ENCODE data around the gene TUBA8.

TUBA8 gene

DNA sequence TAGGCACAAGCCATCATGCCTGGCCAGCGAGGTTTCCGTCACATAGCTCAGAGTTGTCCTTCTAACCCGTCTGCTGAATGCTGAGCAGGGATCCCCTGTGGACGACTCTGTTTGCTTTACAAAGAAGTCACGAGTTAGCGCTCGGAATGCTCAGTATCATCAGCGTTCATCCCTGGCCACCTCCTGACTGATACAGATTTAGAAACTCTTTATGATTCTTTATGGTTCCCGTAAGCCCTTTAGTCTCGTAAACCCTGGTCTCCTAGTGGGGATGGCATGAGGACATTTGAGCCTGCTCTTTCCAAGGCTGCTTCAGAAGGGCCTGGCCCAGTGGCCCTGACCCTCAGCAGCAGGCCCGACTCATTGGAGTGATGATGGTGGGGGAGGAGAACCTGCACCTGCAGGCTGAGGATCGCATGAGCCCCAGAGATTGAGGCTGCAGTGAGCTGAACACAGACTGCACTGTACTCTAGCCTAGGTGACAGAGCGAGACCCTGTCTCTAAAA lies 23.2 kb upstream of the TUBA8 start:
- H3K4me2 ChIP-seq (ENCODE audit: low read depth, low read length, poor library complexity, severe bottlenecking), result no peak overlapping the region
- H3K27me3 ChIP-seq (ENCODE audit: low read length), result no peaks in the 10 kb centered on the region
- no peak overlapping the region for H3K9ac ChIP-seq (ENCODE audit: low read length)
- no peaks in the 10 kb centered on the region for H3K36me3 ChIP-seq (ENCODE audit: low read length)
- no peak overlapping the region for H3K4me3 ChIP-seq (ENCODE audit: insufficient read depth, low read length, poor library complexity, severe bottlenecking)
- no peaks in the 10 kb centered on the region for H3K9me3 ChIP-seq (ENCODE audit: insufficient read depth, low read length)
- no peaks in the 10 kb centered on the region for H3K79me2 ChIP-seq (ENCODE audit: insufficient read depth, low read length)
- no peaks in the 10 kb centered on the region for H4K20me1 ChIP-seq (ENCODE audit: low read depth, low read length)
- TF ChIP-seq, protein P1, sequence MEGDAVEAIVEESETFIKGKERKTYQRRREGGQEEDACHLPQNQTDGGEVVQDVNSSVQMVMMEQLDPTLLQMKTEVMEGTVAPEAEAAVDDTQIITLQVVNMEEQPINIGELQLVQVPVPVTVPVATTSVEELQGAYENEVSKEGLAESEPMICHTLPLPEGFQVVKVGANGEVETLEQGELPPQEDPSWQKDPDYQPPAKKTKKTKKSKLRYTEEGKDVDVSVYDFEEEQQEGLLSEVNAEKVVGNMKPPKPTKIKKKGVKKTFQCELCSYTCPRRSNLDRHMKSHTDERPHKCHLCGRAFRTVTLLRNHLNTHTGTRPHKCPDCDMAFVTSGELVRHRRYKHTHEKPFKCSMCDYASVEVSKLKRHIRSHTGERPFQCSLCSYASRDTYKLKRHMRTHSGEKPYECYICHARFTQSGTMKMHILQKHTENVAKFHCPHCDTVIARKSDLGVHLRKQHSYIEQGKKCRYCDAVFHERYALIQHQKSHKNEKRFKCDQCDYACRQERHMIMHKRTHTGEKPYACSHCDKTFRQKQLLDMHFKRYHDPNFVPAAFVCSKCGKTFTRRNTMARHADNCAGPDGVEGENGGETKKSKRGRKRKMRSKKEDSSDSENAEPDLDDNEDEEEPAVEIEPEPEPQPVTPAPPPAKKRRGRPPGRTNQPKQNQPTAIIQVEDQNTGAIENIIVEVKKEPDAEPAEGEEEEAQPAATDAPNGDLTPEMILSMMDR (IDR thresholded peaks at IDR 0.05; ENCODE audit: insufficient read depth, low read length, poor library complexity, severe bottlenecking), result no peak
- no peak for TF ChIP-seq EZH2phosphoT487 (conservative IDR thresholded peaks at IDR 0.05; ENCODE audit: low read length)
- H2AFZ ChIP-seq (ENCODE audit: low read depth, low read length, severe bottlenecking), result no peak overlapping the region
- H3F3A ChIP-seq (ENCODE audit: insufficient read depth), result no peaks in the 10 kb centered on the region
- H3K9me2 ChIP-seq (replicated peaks; ENCODE audit: insufficient read depth, low read length), result no peaks in the 10 kb centered on the region
- no peak overlapping the region for H3K27ac ChIP-seq (ENCODE audit: low read depth, low read length)

DNA sequence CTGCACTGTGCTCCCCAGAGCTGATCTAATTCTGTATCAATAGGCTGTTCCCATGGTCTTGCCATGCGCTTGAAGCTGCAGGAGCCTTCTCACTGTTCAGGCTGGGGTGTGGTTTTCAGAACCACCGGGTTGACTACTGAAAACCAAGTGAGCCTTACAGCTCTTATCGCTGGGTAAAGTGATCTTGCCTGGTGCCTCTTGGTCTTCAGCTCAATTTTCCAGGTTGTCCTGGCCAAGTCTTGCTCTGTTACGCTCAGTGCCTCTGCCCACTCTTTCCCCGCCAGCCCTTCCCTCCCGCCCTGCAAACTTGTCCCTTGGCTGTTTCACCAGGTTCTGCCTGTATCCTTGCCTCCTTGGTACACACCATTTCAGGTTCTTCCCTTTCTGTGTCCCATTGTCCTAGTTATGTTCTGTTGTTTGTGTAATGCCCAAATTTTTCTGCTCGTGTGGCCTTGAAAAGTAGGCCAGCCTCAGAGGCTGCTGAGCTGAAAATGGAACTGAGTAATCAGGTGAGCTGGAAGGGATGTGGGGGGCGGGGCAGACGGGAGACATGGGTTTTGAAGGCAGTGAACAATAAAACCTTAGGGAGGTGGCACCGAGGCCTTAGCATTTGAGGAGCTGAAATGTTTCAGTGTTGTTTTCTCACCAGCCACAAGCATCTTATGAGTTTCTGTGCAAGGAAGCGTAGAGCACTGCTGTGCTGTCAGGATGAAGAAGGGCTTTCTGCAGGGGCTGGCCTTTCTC lies 21.6 kb upstream of the TUBA8 start:
- no peak overlapping the region for H3K4me2 ChIP-seq (ENCODE audit: low read depth, low read length, poor library complexity, severe bottlenecking)
- H3K9me2 ChIP-seq (replicated peaks; ENCODE audit: insufficient read depth, low read length), result no peaks in the 10 kb centered on the region
- H3K9ac ChIP-seq (ENCODE audit: low read length), result no peak overlapping the region
- no peaks in the 10 kb centered on the region for H4K20me1 ChIP-seq (ENCODE audit: low read depth, low read length)
- TF ChIP-seq EZH2phosphoT487 (conservative IDR thresholded peaks at IDR 0.05; ENCODE audit: low read length), result no peak
- TF ChIP-seq, protein P1 (IDR thresholded peaks at IDR 0.05; ENCODE audit: insufficient read depth, low read length, poor library complexity, severe bottlenecking), result no peak
- no peak overlapping the region for H3K27ac ChIP-seq (ENCODE audit: low read depth, low read length)
- H3K79me2 ChIP-seq (ENCODE audit: insufficient read depth, low read length), result no peaks in the 10 kb centered on the region
- H3K4me3 ChIP-seq (ENCODE audit: insufficient read depth, low read length, poor library complexity, severe bottlenecking), result no peak overlapping the region
- no peak overlapping the region for H2AFZ ChIP-seq (ENCODE audit: low read depth, low read length, severe bottlenecking)
- no peaks in the 10 kb centered on the region for H3K36me3 ChIP-seq (ENCODE audit: low read length)
- no peaks in the 10 kb centered on the region for H3F3A ChIP-seq (ENCODE audit: insufficient read depth)
- no peaks in the 10 kb centered on the region for H3K27me3 ChIP-seq (ENCODE audit: low read length)
- no peaks in the 10 kb centered on the region for H3K9me3 ChIP-seq (ENCODE audit: insufficient read depth, low read length)

DNA sequence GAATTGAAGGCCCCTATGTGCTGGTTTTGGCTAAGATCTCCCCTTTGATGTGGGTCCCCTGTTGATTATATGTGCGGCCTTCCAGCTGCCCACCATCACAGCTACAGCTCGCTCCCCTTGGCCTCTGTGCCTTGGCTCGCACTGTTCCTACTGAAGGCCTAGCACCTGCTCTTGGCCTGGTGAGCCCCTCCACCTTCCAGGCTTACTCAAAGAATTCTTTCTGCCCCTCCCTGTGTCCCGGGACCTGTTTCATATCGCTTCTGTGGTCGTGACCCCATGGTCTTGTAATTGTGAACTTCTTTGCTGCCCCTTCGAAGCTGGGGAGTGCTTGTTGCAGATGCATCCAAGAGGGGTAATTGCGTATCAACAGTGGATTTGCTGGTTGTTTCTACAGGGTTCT lies 20.3 kb upstream of the TUBA8 start:
- H3K9me3 ChIP-seq (ENCODE audit: insufficient read depth, low read length), result no peaks in the 10 kb centered on the region
- no peaks in the 10 kb centered on the region for H3K27me3 ChIP-seq (ENCODE audit: low read length)
- H3F3A ChIP-seq (ENCODE audit: insufficient read depth), result no peaks in the 10 kb centered on the region
- no peak overlapping the region for H3K4me2 ChIP-seq (ENCODE audit: low read depth, low read length, poor library complexity, severe bottlenecking)
- no peaks in the 10 kb centered on the region for H3K79me2 ChIP-seq (ENCODE audit: insufficient read depth, low read length)
- H3K9me2 ChIP-seq (replicated peaks; ENCODE audit: insufficient read depth, low read length), result no peaks in the 10 kb centered on the region
- H3K27ac ChIP-seq (ENCODE audit: low read depth, low read length), result no peak overlapping the region
- H4K20me1 ChIP-seq (ENCODE audit: low read depth, low read length), result no peaks in the 10 kb centered on the region
- TF ChIP-seq EZH2phosphoT487 (conservative IDR thresholded peaks at IDR 0.05; ENCODE audit: low read length), result no peak
- TF ChIP-seq, protein P1 (IDR thresholded peaks at IDR 0.05; ENCODE audit: insufficient read depth, low read length, poor library complexity, severe bottlenecking), result no peak
- H3K4me3 ChIP-seq (ENCODE audit: insufficient read depth, low read length, poor library complexity, severe bottlenecking), result no peak overlapping the region
- no peak overlapping the region for H2AFZ ChIP-seq (ENCODE audit: low read depth, low read length, severe bottlenecking)
- no peaks in the 10 kb centered on the region for H3K36me3 ChIP-seq (ENCODE audit: low read length)
- no peak overlapping the region for H3K9ac ChIP-seq (ENCODE audit: low read length)
